GM21526 (cell line): ENCODE results near the gene ANKUB1.

ENCODE experiments used
- ATAC-seq: cut with Tn5 transposase; IDR thresholded peaks from one replicate; pipeline ENCODE4 v1.9.1; 2021; ENCODE audit warnings: moderate library complexity; ENCODE audit not compliant: unreplicated experiment, low FRiP score

The ANKUB1 gene

GRCh38 chr3:149810846-149811245 lies 18.5 kb upstream of the ANKUB1 start:
- ATAC-seq: no peak

DNA sequence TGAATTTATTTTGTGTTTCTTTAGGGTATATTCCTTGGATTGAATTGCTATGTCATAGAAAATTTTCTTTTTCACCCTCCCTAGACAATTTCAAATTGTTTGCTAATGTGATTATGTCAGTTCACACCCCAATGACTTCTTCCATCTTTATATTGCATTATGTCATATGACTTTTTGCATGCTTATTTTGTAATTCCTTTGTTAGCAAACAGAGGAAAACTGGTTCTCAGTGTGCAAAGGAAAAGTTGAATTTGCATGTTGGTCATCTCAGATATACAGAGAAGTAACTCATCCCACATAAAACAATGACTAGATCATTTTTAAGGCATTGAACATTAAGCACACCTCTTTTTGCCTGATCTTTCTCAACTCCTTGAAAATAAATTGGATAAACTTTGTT lies 17.3 kb upstream of the ANKUB1 start:
- no peak for ATAC-seq

- no peak for ATAC-seq
These were observed 16.0 kb upstream of the ANKUB1 start for GRCh38 chr3:149808209-149808829.

GRCh38 chr3:149806171-149806778 lies 13.9 kb upstream of the ANKUB1 start:
- no peak for ATAC-seq

DNA sequence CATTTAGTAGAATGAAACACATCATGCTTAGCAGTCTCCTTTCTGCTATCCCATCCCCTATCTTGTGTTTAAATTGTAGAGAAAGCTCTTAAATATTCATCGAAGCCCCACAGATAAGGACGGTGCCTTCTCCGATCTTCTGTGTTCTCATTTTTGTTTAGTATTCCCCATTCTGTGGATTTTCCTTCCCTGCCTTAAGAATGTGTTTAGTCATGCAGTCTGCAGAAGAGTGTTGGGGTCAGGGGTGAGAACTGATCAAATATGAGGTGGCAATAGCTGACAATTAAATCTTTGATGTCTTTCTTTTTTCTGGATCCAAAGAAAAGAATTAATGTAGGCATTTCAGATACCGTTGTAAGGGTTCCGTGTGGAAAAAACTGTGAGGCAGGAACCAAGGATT lies 9.3 kb upstream of the ANKUB1 start:
- no peak for ATAC-seq

GRCh38 chr3:149801195-149801594 lies 8.8 kb upstream of the ANKUB1 start:
- no peak for ATAC-seq

- ATAC-seq: no peak
These were observed 8.3 kb upstream of the ANKUB1 start for GRCh38 chr3:149800693-149801092.

DNA sequence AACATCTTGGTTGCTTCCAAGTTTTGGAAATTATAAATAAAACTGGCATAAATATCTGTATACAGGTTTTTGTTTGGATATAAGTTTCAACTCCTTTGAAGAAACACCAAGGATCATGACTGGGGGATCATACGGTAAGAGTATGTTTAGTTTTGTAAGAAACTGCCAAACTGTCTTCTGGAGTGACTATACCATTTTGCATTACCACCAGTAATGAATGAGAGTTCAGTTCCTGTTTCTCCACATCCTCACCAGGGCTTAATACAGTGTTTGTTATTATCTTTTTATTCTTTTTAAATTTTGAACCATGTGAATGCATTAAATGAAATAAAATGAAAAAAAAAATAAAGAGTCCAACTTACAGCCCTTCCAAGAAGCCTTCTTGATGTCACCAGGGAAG lies 3.7 kb upstream of the ANKUB1 start:
- ATAC-seq: no peak

DNA sequence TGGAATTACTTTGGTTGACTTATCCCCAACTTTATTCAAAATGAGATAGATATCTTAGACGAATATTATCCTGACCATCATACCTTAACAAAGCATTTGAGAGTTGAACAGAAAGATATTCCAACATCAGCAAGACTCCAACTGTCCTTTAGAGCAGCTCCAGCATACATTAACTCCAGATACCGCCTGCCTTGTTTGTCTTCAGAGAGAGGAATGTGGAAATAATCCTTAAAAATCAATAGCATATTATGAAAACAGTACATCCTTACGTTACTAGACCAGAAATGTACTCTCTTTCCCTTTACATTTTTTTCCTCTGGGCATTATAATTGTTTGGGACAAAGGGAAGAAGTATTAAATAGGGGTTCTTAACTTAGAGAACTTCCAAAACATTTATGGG lies 1.7 kb downstream of the ANKUB1 start:
- no peak for ATAC-seq

- ATAC-seq: no peak
These were observed 2.1 kb downstream of the ANKUB1 start for GRCh38 chr3:149790268-149790667.

DNA sequence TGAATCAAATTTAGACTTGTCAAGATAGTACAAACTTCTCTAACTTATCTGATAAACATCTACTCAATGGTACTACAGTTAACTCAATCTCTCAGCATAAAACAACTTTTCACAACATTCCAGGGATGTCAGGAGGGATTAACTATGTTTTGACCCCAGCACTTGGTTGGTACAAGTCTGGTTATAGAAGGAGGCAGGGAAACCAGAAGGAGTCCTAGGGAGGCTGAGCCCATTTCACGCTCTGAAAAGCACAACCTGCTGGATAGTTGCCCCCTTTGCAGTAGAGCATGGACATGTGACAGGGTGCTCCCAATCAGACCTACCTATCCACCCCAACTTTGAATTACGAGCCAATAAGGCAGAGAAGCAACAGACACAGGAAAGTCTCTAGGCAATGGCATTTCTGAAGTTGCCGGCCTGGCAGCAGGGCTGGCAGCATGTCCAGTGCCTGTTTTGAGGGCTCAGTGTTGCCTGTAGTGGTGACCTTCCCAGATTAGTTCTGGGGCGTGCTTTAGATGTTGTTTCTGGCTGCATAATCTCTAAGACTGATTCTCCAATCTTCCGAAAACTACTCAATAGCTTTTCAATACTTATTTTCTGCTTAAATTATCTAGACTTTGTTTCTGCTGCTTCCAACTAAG lies 8.2 kb downstream of the ANKUB1 start:
- ATAC-seq: no peak

DNA sequence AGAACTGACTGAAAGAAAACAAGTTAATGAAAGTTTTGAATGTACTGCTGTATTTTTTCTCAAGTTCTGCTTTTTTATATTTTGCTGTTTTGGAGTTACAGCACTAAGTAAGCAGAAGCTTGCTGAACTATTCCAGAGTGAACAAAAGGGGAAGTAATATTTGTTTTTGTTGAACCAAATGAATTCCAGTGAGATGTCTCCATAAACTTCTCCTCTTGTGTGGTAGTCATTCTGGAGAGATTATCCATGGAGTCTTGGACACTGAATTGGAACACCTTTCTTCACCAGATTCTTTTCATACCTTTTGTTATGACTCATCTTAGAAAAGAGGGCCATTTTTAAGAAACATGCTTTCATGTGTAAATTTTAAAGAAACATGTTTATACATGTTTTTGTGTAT lies 8.8 kb downstream of the ANKUB1 start:
- no peak for ATAC-seq

DNA sequence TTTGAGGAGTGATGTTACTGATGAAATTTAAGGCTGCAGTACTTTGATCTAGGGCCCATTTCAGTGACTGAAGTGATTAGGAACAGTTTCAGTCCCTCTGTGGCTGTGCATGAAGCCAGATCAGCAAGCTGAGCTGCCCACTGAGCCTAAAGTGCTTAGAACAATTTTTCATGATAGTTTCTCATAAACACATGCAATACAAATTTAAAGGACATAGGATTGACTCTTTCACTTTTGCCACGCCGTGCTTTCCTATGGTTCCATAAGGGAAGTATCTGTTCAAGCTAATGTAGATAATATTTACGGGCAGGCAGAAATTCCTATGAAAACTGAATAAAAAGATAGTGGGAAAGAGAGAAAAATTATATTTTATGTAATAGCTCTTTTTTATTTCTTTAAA lies 10.6 kb downstream of the ANKUB1 start:
- no peak for ATAC-seq

- ATAC-seq: no peak
These were observed 11.1 kb downstream of the ANKUB1 start for GRCh38 chr3:149781211-149781610.

GRCh38 chr3:149777414-149778214 lies 14.7 kb downstream of the ANKUB1 start:
- ATAC-seq: no peak

DNA sequence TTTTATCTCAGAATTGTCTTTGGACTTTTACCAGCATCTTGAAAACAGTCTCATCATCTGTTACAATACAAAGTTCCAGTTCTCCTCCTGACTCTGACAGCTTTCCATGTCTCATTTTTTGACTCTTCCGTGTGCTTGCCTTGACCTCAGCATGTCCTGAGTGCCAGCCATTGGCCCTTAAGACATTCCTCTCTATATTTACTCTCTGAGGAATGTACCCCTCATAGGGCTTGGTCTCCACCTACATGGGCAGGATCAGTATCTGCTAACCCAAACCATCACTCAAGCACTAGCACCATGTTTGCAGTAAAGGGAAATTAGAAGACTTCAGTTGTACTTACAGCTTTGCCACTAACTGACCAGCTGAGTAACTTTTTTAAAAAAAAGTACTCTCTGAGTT lies 16.2 kb downstream of the ANKUB1 start:
- ATAC-seq: no peak

DNA sequence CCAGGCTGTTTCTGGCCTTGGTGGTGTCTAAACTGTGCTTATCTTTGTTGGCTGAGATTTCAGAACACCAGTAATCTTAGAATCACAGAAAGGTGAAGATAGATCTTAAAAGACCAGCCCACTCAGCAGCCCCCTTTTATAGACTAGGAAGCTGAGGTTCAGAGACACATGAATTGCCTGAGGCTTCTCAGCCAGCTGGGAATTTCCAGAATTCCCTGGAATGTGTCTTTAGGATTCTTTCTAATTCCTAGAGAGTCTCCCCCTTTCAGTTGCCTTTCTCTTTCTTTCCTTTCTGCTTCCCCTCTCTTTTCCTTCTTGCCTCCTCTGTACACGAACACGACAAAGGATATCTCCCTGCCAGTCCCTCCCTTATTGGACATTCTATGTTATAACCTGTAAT lies 19.5 kb downstream of the ANKUB1 start:
- ATAC-seq: no peak

GRCh38 chr3:149771652-149772271 lies 20.6 kb downstream of the ANKUB1 start:
- no peak for ATAC-seq

DNA sequence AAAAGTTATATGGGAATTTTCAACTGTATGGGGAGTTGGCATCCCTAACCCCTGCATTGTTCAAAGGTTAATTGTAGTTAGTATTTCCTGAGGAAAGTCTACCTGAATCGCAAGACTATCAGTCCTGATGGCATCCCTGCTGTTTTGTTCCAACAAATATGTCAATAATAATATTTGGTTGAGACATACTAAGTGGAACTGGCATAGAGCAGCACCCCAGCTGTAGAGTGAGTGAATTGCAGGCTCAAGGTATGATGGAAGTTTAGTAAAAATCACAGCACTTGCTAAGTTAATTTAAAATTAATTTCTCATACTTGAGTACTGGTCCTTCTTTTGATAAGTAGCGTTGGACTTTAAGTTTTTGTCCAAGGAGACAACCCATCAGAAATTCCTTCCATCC lies 22.1 kb downstream of the ANKUB1 start:
- ATAC-seq: no peak

- no peak for ATAC-seq
These were observed 23.6 kb downstream of the ANKUB1 start for GRCh38 chr3:149768704-149769103.

DNA sequence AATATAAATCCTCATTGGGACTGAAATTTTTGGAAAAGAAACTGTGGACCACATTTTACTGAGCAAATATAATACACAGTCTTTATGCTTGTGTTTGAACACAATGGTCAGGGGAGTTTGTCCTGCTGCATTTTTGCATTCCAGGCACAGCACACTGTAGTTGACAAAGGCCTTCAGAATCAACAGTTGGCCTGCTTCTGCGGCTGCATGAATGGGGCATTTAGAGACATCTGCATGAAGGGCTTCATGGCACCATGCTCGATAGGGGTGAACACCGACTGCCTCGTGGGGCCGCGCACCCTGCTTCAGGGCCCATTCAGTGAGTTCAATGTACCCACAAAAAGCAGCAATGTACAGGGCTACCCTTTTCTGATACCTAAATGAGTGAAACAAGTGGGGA lies 24.6 kb downstream of the ANKUB1 start:
- no peak for ATAC-seq
